G401 (cell line): Measurements from ENCODE around the gene PDLIM5. TPM values are rescaled to one million over a fixed set of nuclear protein-coding genes. Genes with fewer than 3 reads are reported as not detected.
"Not testable (repeated sequence)": the region's sequence is repeated elsewhere in the genome, so short reads cannot be mapped to it uniquely, and the experiment has no call there.

Experiments used
- DNase-seq: peaks from one replicate; pipeline ENCODE4 v3.0.0-alpha.2; 2015; ENCODE audit warnings: low spot score
- in situ Hi-C: cut with HindIII; loops from 2 replicates; pipeline ENCODE4 v1.10.0; 2016; ENCODE audit warnings: low sequenced_read_pairs, mixed read lengths
- total RNA-seq: library from RNA; depleted of rRNA; stranded (reverse); fragments of >200 nt; shearing (Covaris generic); gene quantifications from 2 replicates; pipeline ENCODE4 v1.2.3, GENCODE V29; 2014

Gene PDLIM5
- total RNA-seq, 1 experiment from 2014 or later, result not detected

- no peak for DNase-seq
- in situ Hi-C loops, result no loop called here
Measured at GRCh38 chr4:94613248-94613647, 161.5 kb downstream of the PDLIM5 start.

DNA sequence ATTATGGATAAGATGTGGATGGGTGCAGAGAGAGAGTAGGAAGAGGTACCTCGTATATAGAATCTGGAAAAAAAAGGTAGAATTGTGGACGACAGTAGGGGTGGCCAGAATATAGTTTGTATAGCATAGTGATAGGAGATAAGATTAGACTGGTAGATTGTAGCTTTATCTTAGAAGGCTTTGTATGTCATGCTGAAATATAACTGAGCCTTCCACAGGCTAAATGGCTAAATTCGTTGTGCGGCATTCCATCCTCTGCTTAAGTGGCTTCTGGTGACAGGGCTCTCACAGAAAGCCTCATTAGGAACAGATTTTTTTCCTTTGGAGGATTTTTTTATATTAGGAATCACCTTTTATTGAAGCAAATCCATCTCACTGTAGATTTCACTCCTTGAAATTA lies 163.7 kb downstream of the PDLIM5 start:
- no peak for DNase-seq
- in situ Hi-C loops, result no loop called here

- DNase-seq, result peak; percentile 35
- in situ Hi-C loops, result no loop called here
Measured at GRCh38 chr4:94621491-94622080, 169.8 kb downstream of the PDLIM5 start.

- peak; percentile 13 for DNase-seq
- in situ Hi-C loops, result no loop called here
Measured at GRCh38 chr4:94623126-94623911, 171.6 kb downstream of the PDLIM5 start.

- no peak for DNase-seq
- in situ Hi-C loops, result no loop called here
Measured at GRCh38 chr4:94626942-94627341, 175.2 kb downstream of the PDLIM5 start.

GRCh38 chr4:94629058-94629457 lies 177.3 kb downstream of the PDLIM5 start:
- DNase-seq, in situ Hi-C loops: not testable (repeated sequence)

DNA sequence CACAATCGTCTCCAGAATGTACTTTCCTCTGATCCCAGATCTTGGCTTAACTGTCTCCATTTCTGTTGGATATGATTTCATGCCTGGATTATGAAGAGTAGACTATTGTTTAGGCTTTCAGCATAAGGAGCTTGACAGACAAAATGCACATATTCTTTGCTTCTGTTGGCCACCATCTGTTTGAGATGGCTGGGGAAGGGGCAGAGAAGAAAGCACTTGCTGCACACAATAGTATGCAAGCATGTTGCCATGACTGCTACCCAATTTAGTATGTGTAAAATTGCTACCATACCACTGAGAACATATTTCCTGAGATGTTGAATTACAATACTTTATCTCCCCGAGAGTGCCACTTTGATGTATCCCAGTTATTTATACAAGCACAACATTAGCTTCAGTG lies 178.1 kb downstream of the PDLIM5 start:
- no peak for DNase-seq
- in situ Hi-C loops, result no loop called here

DNA sequence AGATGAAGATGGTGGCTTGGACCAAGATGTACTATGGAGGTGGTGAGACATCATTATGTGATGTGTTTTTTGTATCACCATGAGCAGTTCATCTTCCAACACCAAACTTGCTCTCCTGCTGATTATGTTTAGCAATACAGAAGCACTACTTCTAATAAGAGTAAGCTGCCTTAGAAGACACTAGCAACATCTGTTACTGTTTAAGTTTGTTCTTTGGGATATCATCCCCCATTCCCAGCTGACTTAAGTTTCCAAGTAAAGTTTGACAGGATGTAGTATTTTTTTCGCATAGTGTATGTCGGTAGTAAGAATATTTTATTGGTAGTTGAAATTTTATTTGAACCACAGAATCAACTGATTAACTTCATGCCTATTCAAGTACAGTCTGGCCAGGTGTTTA lies 182.5 kb downstream of the PDLIM5 start:
- in situ Hi-C loops, result no loop called here
- no peak for DNase-seq

DNA sequence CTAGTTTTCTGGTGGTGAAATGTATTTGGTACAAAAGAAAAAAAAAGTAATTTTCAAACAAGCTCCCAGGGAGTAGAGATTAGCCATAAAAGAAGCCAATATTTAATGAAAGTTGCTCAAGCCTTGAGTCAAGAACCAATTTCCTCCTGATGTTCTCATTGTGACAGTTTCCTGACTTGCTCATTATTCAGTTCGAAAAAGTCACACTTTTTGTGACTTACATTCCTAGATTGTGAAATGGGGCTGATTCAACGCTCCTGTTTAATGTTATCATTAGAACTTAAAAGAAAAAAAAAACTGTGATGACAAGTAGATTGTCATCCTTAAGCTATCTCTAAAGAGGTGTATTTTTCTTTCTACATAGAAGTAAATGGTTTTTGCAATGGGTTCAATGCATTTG lies 183.4 kb downstream of the PDLIM5 start:
- no peak for DNase-seq
- in situ Hi-C loops, result no loop called here

DNA sequence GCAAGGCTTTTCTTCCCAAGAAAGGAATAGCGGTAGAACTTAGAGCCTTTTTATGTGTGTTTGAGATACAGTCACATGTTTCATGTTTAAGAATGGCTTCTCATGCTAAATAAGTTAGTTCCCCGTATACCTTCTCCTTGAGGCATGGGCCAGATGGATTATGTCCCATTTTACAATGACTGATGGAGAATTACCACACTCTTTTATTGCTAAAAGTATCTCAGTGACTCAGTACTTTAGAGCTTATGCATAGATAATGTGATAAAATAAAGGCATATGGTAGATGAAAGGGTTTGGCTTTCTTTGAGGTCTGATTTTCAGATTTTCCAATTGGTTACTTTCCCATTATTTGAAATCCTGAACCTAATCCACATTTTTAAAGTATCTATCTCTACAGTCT lies 184.3 kb downstream of the PDLIM5 start:
- DNase-seq, result no peak
- in situ Hi-C loops, result no loop called here

GRCh38 chr4:94639298-94639697 lies 187.6 kb downstream of the PDLIM5 start:
- DNase-seq, result no peak
- in situ Hi-C loops, result no loop called here

GRCh38 chr4:94640151-94640550 lies 188.4 kb downstream of the PDLIM5 start:
- DNase-seq, result no peak
- in situ Hi-C loops, result no loop called here

- in situ Hi-C loops, result no loop called here
- no peak for DNase-seq
Measured at GRCh38 chr4:94641702-94642560, 190.2 kb downstream of the PDLIM5 start.

DNA sequence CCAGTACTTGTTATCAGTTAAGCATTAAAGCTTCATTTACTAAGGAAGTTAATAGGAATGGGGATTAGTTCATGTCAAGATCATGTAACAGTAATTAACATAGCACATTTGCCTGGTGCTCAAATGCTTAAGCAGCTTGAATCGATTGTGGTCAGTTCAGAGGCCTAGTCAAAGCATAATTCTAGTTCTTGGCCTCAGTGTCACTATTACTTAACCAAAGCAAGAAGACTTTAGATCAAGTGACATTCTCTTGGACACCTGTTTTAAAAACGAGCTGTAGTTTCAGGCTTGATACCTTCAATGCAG lies 190.8 kb downstream of the PDLIM5 start:
- DNase-seq, result no peak
- in situ Hi-C loops, result no loop called here

DNA sequence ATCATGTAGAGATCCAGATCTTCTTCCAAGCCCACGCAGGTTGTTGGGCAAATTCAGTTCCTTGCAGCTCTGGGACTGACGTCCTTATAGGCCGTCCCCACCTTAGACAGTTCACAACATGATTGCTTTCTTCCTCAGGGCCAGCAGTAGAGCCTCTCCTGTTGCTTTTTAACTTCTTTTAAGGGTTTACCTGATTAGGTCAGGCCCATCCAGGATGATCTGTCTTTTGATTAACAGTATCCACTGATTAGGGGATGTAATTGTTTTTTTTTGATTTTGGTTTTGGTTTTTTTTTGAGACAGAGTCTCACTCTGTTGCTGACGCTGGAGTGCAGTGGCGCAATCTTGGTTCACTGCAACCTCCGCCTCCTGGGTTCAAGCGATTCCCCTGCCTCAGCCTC lies 197.0 kb downstream of the PDLIM5 start:
- in situ Hi-C loops, result no loop called here
- no peak for DNase-seq

DNA sequence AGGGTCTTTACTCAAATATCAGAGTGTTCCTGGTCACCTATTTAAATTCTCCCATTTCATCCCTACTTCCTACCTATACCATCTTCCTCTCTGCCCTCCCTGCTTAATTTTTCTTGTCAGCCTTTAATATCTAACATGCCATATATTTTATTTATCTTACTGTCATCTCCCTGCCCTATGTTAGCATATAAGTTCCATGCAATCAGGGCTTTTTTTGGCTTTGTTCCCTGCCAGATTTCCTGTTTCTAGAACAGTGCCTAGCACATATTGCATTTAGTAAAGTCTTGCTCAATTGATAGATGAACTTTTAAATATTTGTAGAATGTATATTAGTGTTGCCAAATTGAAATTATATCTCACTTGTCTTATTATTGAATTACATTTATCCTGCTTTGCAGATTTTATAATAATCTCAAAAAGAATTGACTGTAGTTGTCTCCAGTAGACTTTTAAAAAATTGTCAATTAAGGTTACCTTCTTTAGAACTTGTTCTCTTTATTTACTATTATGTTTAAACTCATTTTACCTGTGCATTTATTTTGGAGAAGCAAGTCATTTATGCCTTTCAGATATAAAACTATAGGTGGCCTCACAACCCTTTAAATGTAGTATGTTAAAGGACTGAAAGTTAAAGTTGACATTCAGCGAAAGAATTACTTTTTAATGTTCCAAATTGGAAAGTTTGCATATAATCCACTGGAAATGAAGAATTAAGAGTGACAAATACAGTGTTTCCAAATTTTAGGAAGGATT lies 197.8 kb downstream of the PDLIM5 start:
- DNase-seq, result no peak
- in situ Hi-C loops, result no loop called here

GRCh38 chr4:94650134-94650495 lies 198.4 kb downstream of the PDLIM5 start:
- in situ Hi-C loops, result no loop called here
- DNase-seq, result no peak

GRCh38 chr4:94650690-94651089 lies 198.9 kb downstream of the PDLIM5 start:
- in situ Hi-C loops, result no loop called here
- no peak for DNase-seq

- DNase-seq, result no peak
- in situ Hi-C loops, result no loop called here
Measured at GRCh38 chr4:94653095-94653649, 201.4 kb downstream of the PDLIM5 start.
